Lower lobe of right lung (tissue), 2 donors: ENCODE results near the gene CD81. TPM values are rescaled to one million over a fixed set of nuclear protein-coding genes. Genes with fewer than 3 reads are reported as not detected.

Source experiments
- ATAC-seq, 2 donors: fragments of 200-7000 bp; cut with Tn5 transposase; one replicate each; pipeline ENCODE4 v1.9.1; 2020 to 2022; ENCODE audit warnings: mild to moderate bottlenecking in 2 of 2, moderate library complexity in 2 of 2
- DNase-seq: peaks from one replicate; pipeline ENCODE4 v3.0.0-alpha.2; 2020
- H3K27ac ChIP-seq: fragments of 200-600 bp; one replicate; pipeline ENCODE4 v1.8.0; 2022
- H3K27me3 ChIP-seq: fragments of 200-600 bp; one replicate; pipeline ENCODE4 v1.8.0; 2022; ENCODE audit warnings: low read depth
- H3K36me3 ChIP-seq: fragments of 200-600 bp; one replicate; pipeline ENCODE4 v1.8.0; 2022; ENCODE audit warnings: mild to moderate bottlenecking
- H3K4me1 ChIP-seq: fragments of 200-600 bp; one replicate; pipeline ENCODE4 v1.8.0; 2022
- H3K4me3 ChIP-seq: fragments of 200-600 bp; one replicate; pipeline ENCODE4 v1.8.0; 2022; ENCODE audit warnings: mild to moderate bottlenecking
- H3K9me3 ChIP-seq: fragments of 200-600 bp; one replicate; pipeline ENCODE4 v1.8.0; 2022
- intact Hi-C: fragments of 100-400 bp; cut with DNase I; formaldehyde crosslinking; loops from one replicate; pipeline ENCODE4 v1.11.0; 2022
- total RNA-seq: library from RNA; stranded (reverse); fragmentation: NEBNext Ultra II Directional; extraction: Animal tissue kit (Norgen Biotek cat#: 25700); gene quantifications from one replicate; pipeline ENCODE4 v1.2.1, GENCODE V29; 2021
- TF ChIP-seq, protein P1 (sequence below): fragments of 200-600 bp; IDR thresholded peaks from one replicate; pipeline ENCODE4 v1.8.0; 2022; ENCODE audit warnings: antibody characterized with exemption, mild to moderate bottlenecking
- donor health status: DM: no; HTN: yes; CAD: no; lungs with severe emphysema.

Gene CD81
- total RNA-seq, 1 donor from 2014 or later, result 850 TPM

DNA sequence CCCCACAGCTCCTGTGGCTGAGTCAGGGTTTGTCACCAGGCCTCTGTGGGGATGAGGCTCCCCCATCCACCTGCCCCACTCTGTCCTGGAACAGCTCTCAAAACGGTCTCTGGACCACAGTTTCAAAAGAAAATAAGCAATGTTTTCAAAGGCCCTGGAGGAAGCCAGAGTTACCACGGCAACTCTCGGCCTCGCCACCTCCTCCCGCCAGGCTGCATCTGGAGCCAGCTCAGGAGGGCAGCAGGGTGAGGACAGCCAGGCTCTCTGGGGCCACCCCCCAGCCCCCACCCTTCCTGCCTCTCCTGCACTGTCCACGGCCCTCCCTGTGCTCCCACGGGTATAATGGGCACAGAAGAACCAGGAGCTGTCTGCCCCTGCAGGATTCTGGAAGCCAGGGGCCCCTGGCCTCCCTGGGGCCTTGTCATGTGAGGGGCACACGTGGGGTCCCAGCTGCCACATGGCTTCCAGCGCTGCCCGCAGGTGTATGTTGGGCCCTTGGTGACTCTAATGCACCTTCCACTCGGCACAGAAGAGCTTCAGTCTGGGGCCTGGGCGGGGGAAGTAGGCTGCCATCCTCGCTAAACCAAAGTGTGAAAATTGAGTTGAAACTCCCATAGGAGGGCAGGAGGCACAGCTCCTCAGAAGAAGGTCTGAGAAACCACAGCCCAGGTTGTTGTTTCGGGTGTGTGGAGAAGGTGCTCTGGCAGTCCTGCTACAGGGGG is 10.3 kb downstream of the CD81 start:
- no peak for DNase-seq
- intact Hi-C loops, result no loop called here
- Histone ChIP-seq H3K27ac (peak overlapping the region; percentile 67), H3K36me3 (peaks cover 51% of the 10 kb centered on the region), H3K27me3 (no peaks in the 10 kb centered on the region), H3K4me3 (peak overlapping the region; percentile 11), H3K9me3 (no peaks in the 10 kb centered on the region), H3K4me1 (peaks cover 86% of the 10 kb centered on the region)
- no peak for ATAC-seq
- TF ChIP-seq, protein P1, sequence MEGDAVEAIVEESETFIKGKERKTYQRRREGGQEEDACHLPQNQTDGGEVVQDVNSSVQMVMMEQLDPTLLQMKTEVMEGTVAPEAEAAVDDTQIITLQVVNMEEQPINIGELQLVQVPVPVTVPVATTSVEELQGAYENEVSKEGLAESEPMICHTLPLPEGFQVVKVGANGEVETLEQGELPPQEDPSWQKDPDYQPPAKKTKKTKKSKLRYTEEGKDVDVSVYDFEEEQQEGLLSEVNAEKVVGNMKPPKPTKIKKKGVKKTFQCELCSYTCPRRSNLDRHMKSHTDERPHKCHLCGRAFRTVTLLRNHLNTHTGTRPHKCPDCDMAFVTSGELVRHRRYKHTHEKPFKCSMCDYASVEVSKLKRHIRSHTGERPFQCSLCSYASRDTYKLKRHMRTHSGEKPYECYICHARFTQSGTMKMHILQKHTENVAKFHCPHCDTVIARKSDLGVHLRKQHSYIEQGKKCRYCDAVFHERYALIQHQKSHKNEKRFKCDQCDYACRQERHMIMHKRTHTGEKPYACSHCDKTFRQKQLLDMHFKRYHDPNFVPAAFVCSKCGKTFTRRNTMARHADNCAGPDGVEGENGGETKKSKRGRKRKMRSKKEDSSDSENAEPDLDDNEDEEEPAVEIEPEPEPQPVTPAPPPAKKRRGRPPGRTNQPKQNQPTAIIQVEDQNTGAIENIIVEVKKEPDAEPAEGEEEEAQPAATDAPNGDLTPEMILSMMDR, result no peak

DNA sequence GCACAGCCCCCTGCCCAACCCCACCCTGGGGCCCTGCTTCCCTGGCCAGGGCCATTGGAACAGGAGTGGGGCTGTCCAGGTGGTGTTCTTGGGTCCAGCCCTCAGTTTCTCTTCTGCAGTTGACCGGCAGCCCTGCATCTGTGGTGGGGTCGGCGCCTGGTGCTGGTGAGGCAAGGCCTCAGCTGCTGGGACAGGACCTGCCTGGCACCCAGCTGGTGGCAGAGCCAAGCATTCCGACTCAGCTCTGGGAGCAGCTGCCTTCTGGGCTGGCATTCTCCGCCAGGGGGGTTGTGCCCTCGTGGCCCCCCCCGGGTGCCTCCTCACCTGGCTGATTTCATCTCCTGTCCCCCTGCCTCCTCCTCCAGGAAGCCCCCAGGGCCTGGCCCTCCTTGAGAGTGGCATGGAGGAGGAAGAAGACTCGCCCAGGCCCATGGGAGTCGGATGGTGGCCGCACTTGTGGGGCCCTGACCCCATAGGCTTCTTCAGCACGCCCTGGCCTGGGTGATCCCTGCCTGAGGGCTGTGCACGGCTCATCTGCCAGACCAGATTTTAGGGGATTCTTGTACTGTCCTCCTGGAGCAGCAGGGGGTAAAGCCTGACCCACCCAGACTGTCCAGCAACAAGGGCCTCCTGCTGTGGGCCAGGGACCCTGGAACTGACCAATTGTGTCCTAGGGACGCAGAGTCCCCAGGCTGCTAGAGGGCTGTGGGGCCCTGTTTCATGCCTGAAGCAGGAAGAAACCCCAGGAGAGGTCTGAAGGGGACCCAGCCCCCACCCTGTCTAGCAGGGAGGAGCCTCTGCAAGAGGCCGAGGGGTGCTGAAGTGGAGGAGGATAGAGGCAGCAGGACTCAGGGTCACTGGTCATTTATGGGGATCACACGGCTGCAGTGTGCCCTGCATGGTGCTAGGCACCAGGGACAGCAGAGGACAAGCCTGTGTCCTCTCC is 11.6 kb downstream of the CD81 start:
- Histone ChIP-seq H3K27me3 (no peaks in the 10 kb centered on the region), H3K4me1 (peaks cover 73% of the 10 kb centered on the region), H3K9me3 (no peaks in the 10 kb centered on the region), H3K4me3 (no peak overlapping the region), H3K36me3 (peaks cover 63% of the 10 kb centered on the region), H3K27ac (peak overlapping the region; percentile 67)
- no peak for DNase-seq
- TF ChIP-seq, protein P1, result peak; percentile 7
- intact Hi-C loops, result no loop called here
- ATAC-seq, result no peak

DNA sequence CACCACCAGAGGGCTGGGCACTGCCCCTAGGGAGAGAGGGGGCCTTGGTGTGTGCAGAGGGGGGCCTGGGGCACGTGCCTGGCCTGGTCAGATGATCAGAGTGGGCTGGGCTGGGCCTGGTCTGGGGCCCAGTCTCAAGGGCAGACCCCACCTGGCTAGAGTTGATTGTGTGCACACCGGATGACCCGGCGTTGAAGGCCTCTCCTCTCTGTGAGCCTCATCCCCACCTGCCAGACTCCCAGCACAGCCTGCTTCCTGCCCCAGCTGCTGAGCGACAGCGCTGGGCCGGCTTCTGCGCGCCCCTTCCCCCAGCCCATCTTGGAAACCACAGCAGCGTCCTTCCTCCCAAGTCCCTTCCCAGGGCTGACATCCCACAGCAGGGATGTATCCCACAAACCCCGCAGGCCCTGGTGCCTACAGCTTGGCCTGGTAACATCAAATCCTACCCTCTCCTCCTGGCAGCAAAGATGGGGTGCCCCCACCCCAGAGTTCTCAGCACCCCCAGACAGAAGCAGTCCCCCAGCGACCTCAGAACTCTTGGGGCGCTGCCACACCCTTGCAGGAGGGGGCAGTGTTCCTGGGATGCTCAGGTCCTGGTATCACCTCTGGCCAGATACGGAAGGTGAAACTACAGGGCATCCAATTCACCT is 12.4 kb downstream of the CD81 start:
- no peaks in the 10 kb centered on the region for H3K9me3 ChIP-seq
- peaks cover 69% of the 10 kb centered on the region for H3K4me1 ChIP-seq
- ATAC-seq (peak in 1 of 2 donors; percentile 1), DNase-seq (no peak)
- intact Hi-C loops, result no loop called here
- peaks cover 71% of the 10 kb centered on the region for H3K36me3 ChIP-seq
- no peak overlapping the region for H3K4me3 ChIP-seq
- H3K27ac ChIP-seq, result peak overlapping the region; percentile 67
- no peaks in the 10 kb centered on the region for H3K27me3 ChIP-seq
- TF ChIP-seq, protein P1, result no peak

DNA sequence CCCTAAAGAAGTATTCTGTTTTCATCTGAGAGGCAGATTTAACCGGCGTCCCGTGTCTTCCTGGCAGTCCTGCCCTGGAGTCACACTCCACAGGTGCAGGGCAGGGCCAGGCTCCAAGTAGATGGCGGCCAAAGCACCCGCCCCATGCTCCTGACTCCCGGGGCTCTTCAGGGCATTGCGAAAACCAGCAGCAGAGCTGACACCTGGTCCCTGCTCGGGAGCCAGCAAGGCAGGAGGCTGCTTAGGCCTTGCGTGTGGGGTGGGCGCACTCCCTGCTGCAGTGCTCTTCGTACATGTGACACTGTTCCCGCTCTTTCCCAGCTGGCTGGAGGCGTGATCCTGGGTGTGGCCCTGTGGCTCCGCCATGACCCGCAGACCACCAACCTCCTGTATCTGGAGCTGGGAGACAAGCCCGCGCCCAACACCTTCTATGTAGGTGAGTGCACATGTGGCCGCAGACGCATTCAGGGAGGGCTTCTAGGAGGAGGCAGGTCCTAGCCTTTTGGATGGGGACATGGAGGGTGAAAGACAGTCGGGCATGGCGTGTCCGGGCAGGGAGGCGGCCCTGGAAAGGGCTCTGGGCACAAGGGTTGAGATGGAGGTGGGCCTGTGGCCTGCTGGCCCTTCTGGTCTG is 13.1 kb downstream of the CD81 start:
- Histone ChIP-seq H3K36me3 (peaks cover 73% of the 10 kb centered on the region), H3K4me3 (no peak overlapping the region), H3K27ac (peak overlapping the region; percentile 67), H3K9me3 (no peaks in the 10 kb centered on the region), H3K4me1 (peaks cover 63% of the 10 kb centered on the region), H3K27me3 (no peaks in the 10 kb centered on the region)
- TF ChIP-seq, protein P1, result no peak
- intact Hi-C loops, result no loop called here
- ATAC-seq, result peak; percentile 56 to 66
- DNase-seq, result peak; percentile 78

DNA sequence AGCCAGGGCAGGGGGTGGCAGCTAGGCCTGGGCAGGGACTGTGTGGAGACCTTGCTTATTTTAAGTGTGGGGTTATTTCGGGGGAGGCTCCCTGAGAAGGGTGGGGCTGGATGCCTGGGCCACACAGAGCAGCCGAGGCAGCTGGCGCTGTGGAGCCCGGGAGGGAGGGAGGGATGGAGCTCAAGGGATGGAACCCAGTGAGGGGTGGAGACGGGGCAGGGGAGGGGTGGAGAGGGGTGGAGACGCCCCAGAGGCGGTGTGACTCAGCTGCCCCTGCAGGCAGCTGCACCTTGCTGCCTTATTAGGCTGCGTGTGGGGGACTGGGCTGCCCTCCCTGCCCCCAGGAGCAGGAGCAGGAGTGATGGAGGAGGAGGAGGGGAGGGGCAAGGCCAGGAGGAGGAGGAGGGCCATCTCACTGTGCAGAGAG is 13.6 kb downstream of the CD81 start:
- Histone ChIP-seq H3K36me3 (peaks cover 73% of the 10 kb centered on the region), H3K27ac (no peak overlapping the region), H3K4me3 (no peak overlapping the region), H3K27me3 (no peaks in the 10 kb centered on the region), H3K4me1 (peaks cover 58% of the 10 kb centered on the region), H3K9me3 (no peaks in the 10 kb centered on the region)
- DNase-seq, result no peak
- no peak for ATAC-seq
- intact Hi-C loops, result no loop called here
- TF ChIP-seq, protein P1, result no peak
